Keratinocyte (primary cell): ENCODE data around the gene BMP7. TPM values are rescaled to one million over a fixed set of nuclear protein-coding genes. Genes with fewer than 3 reads are reported as not detected.

Experiments used
- DNase-seq: peaks from one replicate; pipeline ENCODE4 v3.0.0-alpha.2; 2011; ENCODE audit warnings: low read depth, missing footprints, low spot score
- FAIRE-seq: peaks from 2 replicates; lab custom pipeline; 2011; peaks lifted over from hg19 to GRCh38; lab: Jason Lieb, UNC
- H2AFZ ChIP-seq: 2 replicates; pipeline ENCODE4 v1.6.0; 2012; ENCODE audit warnings: low read length, control low read depth, inconsistent platforms; ENCODE audit not compliant: control insufficient read depth
- H3K27ac ChIP-seq: 2 replicates; pipeline ENCODE4 v1.5.1; 2011; ENCODE audit warnings: low read length; ENCODE audit not compliant: control insufficient read depth, insufficient read depth
- H3K27me3 ChIP-seq: 3 replicates; pipeline ENCODE4 v1.6.0; 2011; ENCODE audit warnings: low read length; ENCODE audit not compliant: control insufficient read depth, insufficient read depth; ENCODE audit errors: extremely low read depth
- H3K36me3 ChIP-seq, 2 experiments: 2 replicates in 1 of 2; 3 replicates in 1 of 2; pipeline ENCODE4 v1.5.1; 2011; ENCODE audit warnings: low read length in 2 of 2, mild to moderate bottlenecking in 1 of 2; ENCODE audit not compliant: control insufficient read depth in 2 of 2, insufficient read depth in 2 of 2; ENCODE audit errors: extremely low read depth in 1 of 2
- H3K4me1 ChIP-seq: 3 replicates; pipeline ENCODE4 v1.5.1; 2011; ENCODE audit warnings: low read length; ENCODE audit not compliant: control insufficient read depth, insufficient read depth; ENCODE audit errors: extremely low read depth
- H3K4me2 ChIP-seq: 3 replicates; pipeline ENCODE4 v1.6.0; 2011; ENCODE audit warnings: low read depth, low read length; ENCODE audit not compliant: control insufficient read depth, insufficient read depth; ENCODE audit errors: extremely low read depth
- H3K4me3 ChIP-seq, 3 experiments: fragments of 200-600 bp in 1 of 3; sonication (generic) in 1 of 3; 2 replicates in 2 of 3; 3 replicates in 1 of 3; pipeline ENCODE4 v1.5.1; 2011 to 2016; ENCODE audit warnings: low read length in 3 of 3, mild to moderate bottlenecking in 3 of 3, control low read depth in 2 of 3, inconsistent platforms in 1 of 3, low read depth in 1 of 3, mixed read lengths in 1 of 3, mixed run types in 1 of 3, moderate library complexity in 1 of 3; ENCODE audit not compliant: control insufficient read depth in 2 of 3, insufficient read depth in 2 of 3; ENCODE audit errors: extremely low read depth in 1 of 3
- H3K79me2 ChIP-seq: 2 replicates; pipeline ENCODE4 v1.6.0; 2012; ENCODE audit warnings: low read length; ENCODE audit not compliant: control insufficient read depth, insufficient read depth
- H3K9ac ChIP-seq: 3 replicates; pipeline ENCODE4 v1.6.0; 2011; ENCODE audit warnings: low read length; ENCODE audit not compliant: control insufficient read depth, insufficient read depth; ENCODE audit errors: extremely low read depth
- H3K9me1 ChIP-seq: 3 replicates; pipeline ENCODE4 v1.6.0; 2011; ENCODE audit warnings: low read length; ENCODE audit not compliant: control insufficient read depth, insufficient read depth; ENCODE audit errors: extremely low read depth
- H3K9me3 ChIP-seq: 2 replicates; pipeline ENCODE4 v1.5.1; 2012; ENCODE audit warnings: low read depth, low read length; ENCODE audit not compliant: control insufficient read depth
- H4K20me1 ChIP-seq: 3 replicates; pipeline ENCODE4 v1.6.0; 2011; ENCODE audit warnings: low read length; ENCODE audit not compliant: control insufficient read depth, insufficient read depth; ENCODE audit errors: extremely low read depth
- EZH2 ChIP-seq: IDR thresholded peaks from one replicate; pipeline ENCODE4 v1.6.1; 2012; ENCODE audit warnings: inconsistent platforms, mild to moderate bottlenecking, low read length, moderate library complexity
- dilution Hi-C: fragments of 300-500 bp; cut with MboI; formaldehyde crosslinking; loops from one replicate; pipeline ENCODE4 v1.7.0; 2020; ENCODE audit warnings: low sequenced_read_pairs; ENCODE audit not compliant: extremely low pct_ligation_motif_present
- polyA plus RNA-seq, 5 experiments: library from polyadenylated mRNA; depleted of rRNA in 3 of 5; stranded (reverse) in 3 of 5; stranded (forward) in 1 of 5; unstranded in 1 of 5; fragments of >200 nt; gene quantifications; 1 replicate in 1 of 5; 2 replicates in 3 of 5; 3 replicates in 1 of 5; pipeline versions ENCODE4 v1.2.1 to v1.2.3, GENCODE V29; 2011 to 2012; ENCODE audit warnings: missing spikeins in 2 of 5, low read depth in 1 of 5, low replicate concordance in 1 of 5
- TF ChIP-seq, protein P1 (sequence below), 3 experiments: IDR thresholded peaks in 1 of 3; conservative IDR thresholded peaks in 1 of 3; optimal IDR thresholded peaks in 1 of 3; 2 replicates in 2 of 3; 3 replicates in 1 of 3; pipeline versions ENCODE3 to v1.5.1; 2011; ENCODE audit warnings: low read length in 3 of 3, mild to moderate bottlenecking in 3 of 3, moderate library complexity in 2 of 3, control low read depth in 1 of 3, inconsistent platforms in 1 of 3; ENCODE audit not compliant: insufficient read depth in 2 of 3; ENCODE audit errors: extremely low read depth in 1 of 3

The BMP7 gene
- polyA plus RNA-seq, 1 donor (not counting 4 experiments of a cell fraction or from before 2014, with no cell fraction given): 0.29 TPM

DNA sequence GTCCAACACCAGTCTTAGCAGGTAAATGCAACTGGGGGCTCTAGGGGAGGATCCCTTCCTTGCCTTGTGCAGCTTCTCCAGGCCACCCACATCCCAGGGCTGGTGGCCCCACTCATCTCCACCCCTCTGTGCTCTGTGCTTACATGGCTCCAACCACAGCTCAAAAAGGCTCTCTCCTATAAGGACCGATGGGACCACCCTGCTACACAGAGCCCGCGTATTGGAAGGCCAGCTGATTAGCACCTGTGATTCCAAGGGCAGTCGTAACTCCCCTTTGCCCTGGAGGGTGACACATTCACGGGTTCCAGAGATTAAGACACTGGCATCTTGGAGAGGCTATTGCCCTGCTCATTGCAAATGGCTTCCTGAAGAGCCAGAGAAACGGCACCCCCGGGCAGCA lies 84.8 kb downstream of the BMP7 start:
- peaks cover 12% of the 10 kb centered on the region for H3K4me1 ChIP-seq
- H3K79me2 ChIP-seq: no peaks in the 10 kb centered on the region
- no peak overlapping the region for H3K9ac ChIP-seq
- FAIRE-seq (no peak), DNase-seq (no peak)
- H3K36me3 ChIP-seq: no peaks in the 10 kb centered on the region
- H2AFZ ChIP-seq: no peak overlapping the region
- H4K20me1 ChIP-seq: no peaks in the 10 kb centered on the region
- peaks cover 9% of the 10 kb centered on the region for H3K27me3 ChIP-seq
- no peak overlapping the region for H3K4me2 ChIP-seq
- TF ChIP-seq EZH2: no peak
- TF ChIP-seq, protein P1, sequence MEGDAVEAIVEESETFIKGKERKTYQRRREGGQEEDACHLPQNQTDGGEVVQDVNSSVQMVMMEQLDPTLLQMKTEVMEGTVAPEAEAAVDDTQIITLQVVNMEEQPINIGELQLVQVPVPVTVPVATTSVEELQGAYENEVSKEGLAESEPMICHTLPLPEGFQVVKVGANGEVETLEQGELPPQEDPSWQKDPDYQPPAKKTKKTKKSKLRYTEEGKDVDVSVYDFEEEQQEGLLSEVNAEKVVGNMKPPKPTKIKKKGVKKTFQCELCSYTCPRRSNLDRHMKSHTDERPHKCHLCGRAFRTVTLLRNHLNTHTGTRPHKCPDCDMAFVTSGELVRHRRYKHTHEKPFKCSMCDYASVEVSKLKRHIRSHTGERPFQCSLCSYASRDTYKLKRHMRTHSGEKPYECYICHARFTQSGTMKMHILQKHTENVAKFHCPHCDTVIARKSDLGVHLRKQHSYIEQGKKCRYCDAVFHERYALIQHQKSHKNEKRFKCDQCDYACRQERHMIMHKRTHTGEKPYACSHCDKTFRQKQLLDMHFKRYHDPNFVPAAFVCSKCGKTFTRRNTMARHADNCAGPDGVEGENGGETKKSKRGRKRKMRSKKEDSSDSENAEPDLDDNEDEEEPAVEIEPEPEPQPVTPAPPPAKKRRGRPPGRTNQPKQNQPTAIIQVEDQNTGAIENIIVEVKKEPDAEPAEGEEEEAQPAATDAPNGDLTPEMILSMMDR (optimal IDR thresholded peaks at IDR 0.05 in 1 of 3, IDR thresholded peaks at IDR 0.05 in 1 of 3, conservative IDR thresholded peaks at IDR 0.05 in 1 of 3; ENCODE audit: extremely low read depth in 1 of 3, insufficient read depth in 2 of 3, low read length in 3 of 3): no peak
- no peaks in the 10 kb centered on the region for H3K9me3 ChIP-seq
- dilution Hi-C loops: no loop called here
- no peak overlapping the region for H3K4me3 ChIP-seq
- no peak overlapping the region for H3K27ac ChIP-seq
- no peaks in the 10 kb centered on the region for H3K9me1 ChIP-seq

DNA sequence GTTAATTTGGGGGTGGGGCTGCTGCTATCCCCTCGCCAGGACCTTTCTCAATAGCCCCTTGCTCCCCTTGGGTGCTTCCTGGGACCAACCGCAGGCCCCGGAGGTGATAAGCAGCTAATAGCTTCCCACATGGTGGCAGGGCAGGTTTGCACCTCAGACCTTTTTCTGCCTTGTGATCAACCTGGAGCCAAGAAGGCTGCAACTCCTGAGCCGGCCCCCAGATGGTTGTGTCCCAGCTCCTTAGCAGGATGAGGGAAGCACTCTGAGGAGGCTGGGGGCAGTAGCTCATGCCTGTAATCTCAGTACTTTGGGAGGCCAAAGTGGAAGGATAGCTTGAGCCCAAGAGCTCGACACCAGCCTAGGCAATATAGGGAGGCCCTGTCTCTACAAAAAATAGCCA lies 85.5 kb downstream of the BMP7 start:
- no peak overlapping the region for H3K4me3 ChIP-seq
- no peak overlapping the region for H3K9ac ChIP-seq
- H3K9me3 ChIP-seq: no peaks in the 10 kb centered on the region
- H3K27me3 ChIP-seq: peaks cover 4% of the 10 kb centered on the region
- no peaks in the 10 kb centered on the region for H4K20me1 ChIP-seq
- no peak overlapping the region for H3K27ac ChIP-seq
- FAIRE-seq (no peak), DNase-seq (no peak)
- H2AFZ ChIP-seq: no peak overlapping the region
- H3K9me1 ChIP-seq: no peaks in the 10 kb centered on the region
- no peak for TF ChIP-seq EZH2
- TF ChIP-seq, protein P1 (optimal IDR thresholded peaks at IDR 0.05 in 1 of 3, IDR thresholded peaks at IDR 0.05 in 1 of 3, conservative IDR thresholded peaks at IDR 0.05 in 1 of 3; ENCODE audit: extremely low read depth in 1 of 3, insufficient read depth in 2 of 3, low read length in 3 of 3): peak in 1 of 3 experiments; percentile 16
- no peaks in the 10 kb centered on the region for H3K36me3 ChIP-seq
- no peaks in the 10 kb centered on the region for H3K79me2 ChIP-seq
- no peak overlapping the region for H3K4me2 ChIP-seq
- dilution Hi-C loops: no loop called here
- peaks cover 12% of the 10 kb centered on the region for H3K4me1 ChIP-seq
